H9 (cell line): ENCODE measurements around the gene LAMC1. TPM values are rescaled to one million over a fixed set of nuclear protein-coding genes. Genes with fewer than 3 reads are reported as not detected.

Experiments used
- DNase-seq: peaks from one replicate; pipeline ENCODE4 v3.0.0-alpha.2; 2017
- H2AFZ ChIP-seq: one replicate; pipeline ENCODE4 v1.6.1; 2013; ENCODE audit warnings: mild to moderate bottlenecking, low read length, control low read depth, moderate library complexity
- H2AK5ac ChIP-seq: 2 replicates; pipeline ENCODE4 v1.6.1; 2013; ENCODE audit warnings: low read length, control low read depth, mixed read lengths; ENCODE audit not compliant: insufficient read length
- H2BK120ac ChIP-seq: one replicate; pipeline ENCODE4 v1.6.1; 2013; ENCODE audit warnings: low read depth, mild to moderate bottlenecking, low read length, control low read depth, inconsistent platforms; ENCODE audit not compliant: poor library complexity, severe bottlenecking
- H2BK12ac ChIP-seq: 2 replicates; pipeline ENCODE4 v1.6.1; 2013; ENCODE audit warnings: low read length, control low read depth, mixed read lengths, low read depth; ENCODE audit not compliant: insufficient read length
- H2BK15ac ChIP-seq: 2 replicates; pipeline ENCODE4 v1.6.1; 2013; ENCODE audit warnings: low read depth, low read length, control low read depth
- H2BK20ac ChIP-seq: one replicate; pipeline ENCODE4 v1.6.1; 2013; ENCODE audit warnings: low read depth, mild to moderate bottlenecking, low read length, control low read depth, inconsistent platforms; ENCODE audit not compliant: poor library complexity, severe bottlenecking
- H2BK5ac ChIP-seq: 2 replicates; pipeline ENCODE4 v1.6.1; 2013; ENCODE audit warnings: low read length, control low read depth, mixed read lengths; ENCODE audit not compliant: insufficient read length
- H3K14ac ChIP-seq: 2 replicates; pipeline ENCODE4 v1.6.1; 2013; ENCODE audit warnings: low read length, control low read depth; ENCODE audit not compliant: insufficient read depth
- H3K18ac ChIP-seq: 2 replicates; pipeline ENCODE4 v1.6.1; 2013; ENCODE audit warnings: low read depth, mild to moderate bottlenecking, mixed read lengths, low read length, control low read depth; ENCODE audit not compliant: insufficient read length
- H3K23ac ChIP-seq: 2 replicates; pipeline ENCODE4 v1.6.1; 2013; ENCODE audit warnings: low read length, control low read depth, mixed read lengths, low read depth; ENCODE audit not compliant: insufficient read length
- H3K23me2 ChIP-seq: 2 replicates; pipeline ENCODE4 v1.6.1; 2013; ENCODE audit warnings: low read depth, mild to moderate bottlenecking, mixed read lengths, low read length, control low read depth; ENCODE audit not compliant: insufficient read length, poor library complexity, severe bottlenecking
- H3K27ac ChIP-seq: 2 replicates; pipeline ENCODE4 v1.5.1; 2013; ENCODE audit warnings: low read length, control low read depth, mixed read lengths, low read depth; ENCODE audit not compliant: insufficient read length
- H3K27me3 ChIP-seq: 2 replicates; pipeline ENCODE4 v1.6.1; 2013; ENCODE audit warnings: low read length, control low read depth, inconsistent platforms; ENCODE audit not compliant: insufficient read depth
- H3K4ac ChIP-seq: 2 replicates; pipeline ENCODE4 v1.6.1; 2013; ENCODE audit warnings: low read depth, mild to moderate bottlenecking, control low read depth, inconsistent platforms, low read length, moderate library complexity
- H3K4me1 ChIP-seq: 2 replicates; pipeline ENCODE4 v1.6.1; 2013; ENCODE audit warnings: low read length, control low read depth, inconsistent platforms; ENCODE audit not compliant: insufficient read depth
- H3K4me2 ChIP-seq: 2 replicates; pipeline ENCODE4 v1.6.1; 2013; ENCODE audit warnings: low read length, control low read depth, mixed read lengths; ENCODE audit not compliant: insufficient read length, insufficient read depth
- H3K56ac ChIP-seq: 2 replicates; pipeline ENCODE4 v1.6.1; 2013; ENCODE audit warnings: low read depth, mild to moderate bottlenecking, mixed read lengths, low read length, control low read depth; ENCODE audit not compliant: insufficient read length
- H3K79me1 ChIP-seq: 2 replicates; pipeline ENCODE4 v1.6.1; 2013; ENCODE audit warnings: low read depth, mild to moderate bottlenecking, moderate library complexity, low read length, control low read depth, inconsistent platforms; ENCODE audit not compliant: insufficient read depth, poor library complexity, severe bottlenecking
- H3K79me2 ChIP-seq: 2 replicates; pipeline ENCODE4 v1.6.1; 2013; ENCODE audit warnings: low read length, control low read depth, inconsistent platforms; ENCODE audit not compliant: insufficient read depth
- H3K9ac ChIP-seq: 2 replicates; pipeline ENCODE4 v1.6.1; 2013; ENCODE audit warnings: low read length, control low read depth, mixed read lengths; ENCODE audit not compliant: insufficient read length; ENCODE audit errors: extremely low read depth
- H3K9me3 ChIP-seq: one replicate; pipeline ENCODE4 v1.6.1; 2013; ENCODE audit warnings: low read depth, low read length, inconsistent platforms; ENCODE audit not compliant: control insufficient read depth
- H3T11ph ChIP-seq: one replicate; pipeline ENCODE4 v1.6.1; 2013; ENCODE audit warnings: mild to moderate bottlenecking, low read length, control low read depth, inconsistent platforms
- H4K20me1 ChIP-seq: one replicate; pipeline ENCODE4 v1.6.1; 2013; ENCODE audit not compliant: control insufficient read depth, insufficient read length, insufficient read depth
- H4K5ac ChIP-seq: 2 replicates; pipeline ENCODE4 v1.6.1; 2013; ENCODE audit warnings: low read depth, mild to moderate bottlenecking, mixed read lengths, low read length, control low read depth; ENCODE audit not compliant: insufficient read length
- H4K8ac ChIP-seq: replicated peaks from 2 replicates; pipeline ENCODE4 v1.6.1; 2013; ENCODE audit warnings: low read length, control low read depth, mixed read lengths, low read depth; ENCODE audit not compliant: insufficient read length
- H4K91ac ChIP-seq: 2 replicates; pipeline ENCODE4 v1.6.1; 2013; ENCODE audit warnings: low read depth, mild to moderate bottlenecking, moderate library complexity, mixed read lengths, low read length, control low read depth; ENCODE audit not compliant: insufficient read length
- H3K27ac Mint-ChIP-seq, 3 experiments: 2 replicates in 2 of 3; 3 replicates in 1 of 3; pipeline ENCODE4 v1.8.0; 2020 to 2021; ENCODE audit warnings: mixed read lengths in 3 of 3, mild to moderate bottlenecking in 1 of 3, moderate library complexity in 1 of 3
- H3K27me3 Mint-ChIP-seq: 2 replicates; pipeline ENCODE4 v1.8.0; 2021; ENCODE audit warnings: low read depth, mild to moderate bottlenecking, moderate library complexity, mixed read lengths
- H3K36me3 Mint-ChIP-seq, 3 experiments: 2 replicates in 2 of 3; 3 replicates in 1 of 3; pipeline ENCODE4 v1.8.0; 2020 to 2021; ENCODE audit warnings: low read depth in 3 of 3, mixed read lengths in 3 of 3; ENCODE audit not compliant: insufficient read depth in 1 of 3
- H3K4me1 Mint-ChIP-seq, 2 experiments: 2 replicates each; pipeline ENCODE4 v1.8.0; 2020; ENCODE audit warnings: mixed read lengths in 2 of 2
- H3K4me3 Mint-ChIP-seq, 2 experiments: 2 replicates in 1 of 2; 3 replicates in 1 of 2; pipeline ENCODE4 v1.8.0; 2020 to 2021; ENCODE audit warnings: mild to moderate bottlenecking in 2 of 2, mixed read lengths in 2 of 2, moderate library complexity in 1 of 2
- H3K9me3 Mint-ChIP-seq, 2 experiments: 2 replicates in 1 of 2; 3 replicates in 1 of 2; pipeline ENCODE4 v1.8.0; 2020; ENCODE audit warnings: mild to moderate bottlenecking in 2 of 2, mixed read lengths in 2 of 2, moderate library complexity in 1 of 2
- WGBS: extraction: QIAGEN DNeasy Blood & Tissue Kit; methylation state at CpG from one replicate; pipeline ENCODE4 v1.1.7; 2013; ENCODE audit warnings: missing lambda C conversion rate, low lambda C conversion rate, mixed read lengths; ENCODE audit not compliant: insufficient read length; ENCODE audit errors: extremely low coverage; 5-methylcytosine and 5-hydroxymethylcytosine counted together
- total RNA-seq: library from RNA; stranded (reverse); gene quantifications from 2 replicates; pipeline ENCODE4 v1.2.1, GENCODE V29; 2021
- TF ChIP-seq, protein P1 (sequence below): fragments of 200-600 bp; sonication (generic); conservative IDR thresholded peaks from 3 replicates; pipeline ENCODE4 v1.8.0; 2021; ENCODE audit warnings: antibody characterized with exemption, mild to moderate bottlenecking

The LAMC1 gene
- total RNA-seq, 1 experiment from 2014 or later = 96.2 TPM

GRCh38 chr1:182984138-182984537 lies 39.1 kb upstream of the LAMC1 start:
- H3K27ac Mint-ChIP-seq = no peak overlapping the region
- H3K27me3 ChIP-seq = no peaks in the 10 kb centered on the region
- H4K5ac ChIP-seq = no peak overlapping the region
- no peak overlapping the region for H3K4me2 ChIP-seq
- H3K18ac ChIP-seq = no peak overlapping the region
- H2BK15ac ChIP-seq = no peak overlapping the region
- no peak overlapping the region for H3T11ph ChIP-seq
- no peak overlapping the region for H3K27ac ChIP-seq
- no peak overlapping the region for H2AFZ ChIP-seq
- H4K20me1 ChIP-seq = no peaks in the 10 kb centered on the region
- H3K23ac ChIP-seq = no peak overlapping the region
- no peaks in the 10 kb centered on the region for H3K79me1 ChIP-seq
- H3K23me2 ChIP-seq = no peaks in the 10 kb centered on the region
- no peak for DNase-seq
- H3K4ac ChIP-seq = no peak overlapping the region
- no peaks in the 10 kb centered on the region for H3K4me1 ChIP-seq
- H2AK5ac ChIP-seq = no peak overlapping the region
- no peak overlapping the region for H4K8ac ChIP-seq
- H2BK20ac ChIP-seq = no peak overlapping the region
- no peak overlapping the region for H3K14ac ChIP-seq
- no peaks in the 10 kb centered on the region for H3K9me3 ChIP-seq
- H3K56ac ChIP-seq = no peak overlapping the region
- no peak overlapping the region for H2BK120ac ChIP-seq
- no peaks in the 10 kb centered on the region for H3K4me1 Mint-ChIP-seq
- no peak overlapping the region for H3K9ac ChIP-seq
- H2BK12ac ChIP-seq = no peak overlapping the region
- TF ChIP-seq, protein P1, sequence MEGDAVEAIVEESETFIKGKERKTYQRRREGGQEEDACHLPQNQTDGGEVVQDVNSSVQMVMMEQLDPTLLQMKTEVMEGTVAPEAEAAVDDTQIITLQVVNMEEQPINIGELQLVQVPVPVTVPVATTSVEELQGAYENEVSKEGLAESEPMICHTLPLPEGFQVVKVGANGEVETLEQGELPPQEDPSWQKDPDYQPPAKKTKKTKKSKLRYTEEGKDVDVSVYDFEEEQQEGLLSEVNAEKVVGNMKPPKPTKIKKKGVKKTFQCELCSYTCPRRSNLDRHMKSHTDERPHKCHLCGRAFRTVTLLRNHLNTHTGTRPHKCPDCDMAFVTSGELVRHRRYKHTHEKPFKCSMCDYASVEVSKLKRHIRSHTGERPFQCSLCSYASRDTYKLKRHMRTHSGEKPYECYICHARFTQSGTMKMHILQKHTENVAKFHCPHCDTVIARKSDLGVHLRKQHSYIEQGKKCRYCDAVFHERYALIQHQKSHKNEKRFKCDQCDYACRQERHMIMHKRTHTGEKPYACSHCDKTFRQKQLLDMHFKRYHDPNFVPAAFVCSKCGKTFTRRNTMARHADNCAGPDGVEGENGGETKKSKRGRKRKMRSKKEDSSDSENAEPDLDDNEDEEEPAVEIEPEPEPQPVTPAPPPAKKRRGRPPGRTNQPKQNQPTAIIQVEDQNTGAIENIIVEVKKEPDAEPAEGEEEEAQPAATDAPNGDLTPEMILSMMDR = no peak
- WGBS = no CpG with 5 or more reads among the region's 7 CpGs
- no peaks in the 10 kb centered on the region for H3K79me2 ChIP-seq
- H4K91ac ChIP-seq = no peak overlapping the region
- no peak overlapping the region for H2BK5ac ChIP-seq
- peaks cover 3 to 7% of the 10 kb centered on the region in 2 experiments; a peak in 1 of 5 replicates for H3K9me3 Mint-ChIP-seq
- H3K4me3 Mint-ChIP-seq = no peak overlapping the region
- no peaks in the 10 kb centered on the region for H3K27me3 Mint-ChIP-seq
- peaks cover 0 to 6% (median 0%) of the 10 kb centered on the region in 3 experiments; a peak in 2 of 7 replicates for H3K36me3 Mint-ChIP-seq
